Endothelial cell of hepatic sinusoid (primary cell): ENCODE data around the gene ENPP7.

Source experiments
- in situ Hi-C: cut with HindIII; loops from 2 replicates; pipeline ENCODE4 v1.10.0; 2017; ENCODE audit warnings: low sequenced_read_pairs

Gene ENPP7

GRCh38 chr17:79702550-79703236, 28.1 kb upstream of the ENPP7 start:
- in situ Hi-C loops = no loop called here

DNA sequence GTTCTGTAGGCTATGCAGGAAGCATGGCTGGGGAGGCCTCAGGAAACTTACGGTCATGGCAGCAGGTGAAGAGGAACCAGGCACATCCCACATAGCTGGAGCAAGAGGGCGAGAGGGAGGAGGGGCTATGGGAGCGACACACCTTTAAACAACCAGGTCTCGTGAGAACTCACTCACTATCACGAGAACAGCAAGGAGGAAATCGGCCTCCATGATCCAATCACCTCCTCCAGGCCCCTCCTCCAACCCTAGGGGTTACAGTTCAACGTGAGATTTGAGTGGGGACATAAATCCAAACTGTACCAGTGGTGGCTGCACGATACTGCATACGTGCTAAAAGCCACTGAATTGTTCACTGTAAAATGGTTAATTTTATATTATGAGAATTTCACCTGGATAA, 26.1 kb upstream of the ENPP7 start:
- in situ Hi-C loops = no loop called here

DNA sequence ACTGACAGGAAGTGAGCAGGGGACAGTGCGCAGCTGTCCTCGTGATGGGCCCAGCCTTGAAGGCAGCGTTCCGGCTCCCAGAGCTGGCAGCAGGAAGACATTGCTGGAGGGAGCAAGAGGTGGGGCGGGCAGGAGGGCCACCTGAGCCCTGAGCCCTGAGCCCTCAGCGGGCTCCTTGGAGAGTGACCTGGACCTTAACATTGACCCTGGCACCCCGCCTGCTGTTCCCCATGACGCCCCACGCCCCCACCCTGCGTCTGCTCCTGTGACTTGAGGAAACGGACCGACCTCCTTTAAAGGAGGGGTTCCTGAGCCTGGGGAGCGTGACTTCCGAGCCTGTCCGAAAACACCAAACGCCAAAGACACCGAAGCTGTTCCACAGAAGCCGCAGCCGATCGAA, 25.1 kb upstream of the ENPP7 start:
- in situ Hi-C loops = no loop called here

DNA sequence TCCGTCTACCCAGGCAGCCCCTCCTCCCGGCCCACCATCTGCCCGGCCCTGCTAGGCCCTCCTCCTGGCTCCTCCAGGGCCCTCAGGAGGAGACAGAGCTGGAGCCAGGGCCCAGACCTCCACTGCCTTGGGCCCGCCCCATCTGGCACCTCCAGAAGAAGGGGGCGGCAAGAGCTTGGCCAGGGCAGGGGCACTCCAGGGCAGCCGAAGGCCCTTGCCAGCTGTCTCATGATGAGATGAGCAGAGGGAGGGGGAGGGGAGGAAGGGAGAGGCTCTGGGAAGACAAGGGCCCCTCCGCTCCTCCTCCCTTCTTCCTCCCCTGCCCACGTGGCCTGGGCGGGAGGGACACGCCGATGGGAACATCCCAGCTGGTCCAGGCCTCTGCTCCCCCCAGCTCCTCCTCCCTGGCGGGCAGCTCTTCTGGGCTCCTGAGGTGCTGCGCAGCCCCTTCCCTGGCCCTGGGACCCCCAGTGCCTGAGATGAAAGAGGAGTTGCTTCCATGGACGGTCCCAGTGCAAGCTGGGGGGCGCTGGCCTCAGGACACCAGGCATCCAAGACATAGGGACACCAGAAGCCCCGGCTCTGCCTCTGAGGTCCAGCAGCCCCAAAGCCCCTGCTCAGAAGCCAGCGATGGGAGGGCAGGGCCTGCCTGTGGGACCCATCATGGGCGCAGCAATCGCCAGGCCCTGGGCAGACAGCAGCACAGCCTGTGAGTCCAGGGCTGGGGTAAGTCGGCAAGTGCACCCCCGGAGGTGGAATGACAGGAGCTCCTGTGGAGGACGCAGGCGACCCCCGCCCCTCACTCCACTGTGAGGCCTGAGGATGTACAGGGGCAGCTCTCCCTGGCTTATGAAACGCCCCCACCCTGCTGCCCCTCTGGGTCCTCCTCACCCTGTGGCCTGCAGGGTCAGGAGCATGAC, 23.6 kb upstream of the ENPP7 start:
- in situ Hi-C loops = no loop called here

DNA sequence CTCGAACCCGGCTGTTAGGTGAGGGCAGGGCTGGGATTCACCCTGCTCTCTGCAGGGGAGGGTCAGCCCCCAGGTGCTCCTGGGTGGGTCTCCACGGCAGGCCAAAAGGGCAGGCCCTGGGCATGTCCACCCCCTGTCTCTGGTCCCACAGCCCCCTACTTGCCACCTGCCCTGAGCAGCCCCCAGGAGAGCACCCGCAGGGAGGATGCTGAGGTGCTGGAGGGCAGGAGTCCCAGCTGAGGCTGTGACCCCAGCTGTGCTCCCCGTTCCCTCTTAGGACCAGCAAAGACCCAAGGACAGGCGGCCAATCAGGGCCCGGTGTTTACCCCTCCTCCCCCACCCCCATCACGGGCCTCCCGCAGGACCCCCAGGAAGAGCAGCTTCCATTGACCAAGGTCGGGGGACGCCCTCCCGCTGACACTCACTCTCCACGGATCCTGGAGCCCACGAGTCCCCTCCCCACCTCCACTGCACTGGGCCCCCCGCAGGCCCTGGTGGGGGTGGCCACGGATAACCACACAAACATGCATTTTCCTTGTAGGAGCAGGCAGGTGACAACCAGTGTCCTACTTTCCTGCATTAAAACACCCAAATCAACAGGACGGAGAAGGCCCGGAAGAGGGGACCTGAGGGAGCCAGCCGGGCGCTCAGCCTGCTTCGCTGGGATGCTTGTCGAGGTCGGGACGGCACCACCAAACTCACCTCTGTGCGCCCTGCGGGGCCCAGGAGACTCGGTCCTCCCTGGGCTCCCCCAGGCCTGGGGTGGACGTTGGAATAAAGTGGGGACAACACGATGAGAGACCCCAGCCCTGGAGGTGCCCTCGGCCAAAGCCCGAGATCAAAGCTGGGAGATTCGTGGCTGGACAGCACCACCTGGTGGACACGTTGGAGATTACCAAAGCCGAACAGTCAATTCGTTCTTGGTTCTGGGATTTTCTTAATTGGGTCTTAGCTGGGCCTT, 22.5 kb upstream of the ENPP7 start:
- in situ Hi-C loops = no loop called here

- in situ Hi-C loops = no loop called here
These were observed 18.9 kb upstream of the ENPP7 start for GRCh38 chr17:79711715-79712305.

- in situ Hi-C loops = no loop called here
These were observed 17.4 kb upstream of the ENPP7 start for GRCh38 chr17:79713391-79713790.

DNA sequence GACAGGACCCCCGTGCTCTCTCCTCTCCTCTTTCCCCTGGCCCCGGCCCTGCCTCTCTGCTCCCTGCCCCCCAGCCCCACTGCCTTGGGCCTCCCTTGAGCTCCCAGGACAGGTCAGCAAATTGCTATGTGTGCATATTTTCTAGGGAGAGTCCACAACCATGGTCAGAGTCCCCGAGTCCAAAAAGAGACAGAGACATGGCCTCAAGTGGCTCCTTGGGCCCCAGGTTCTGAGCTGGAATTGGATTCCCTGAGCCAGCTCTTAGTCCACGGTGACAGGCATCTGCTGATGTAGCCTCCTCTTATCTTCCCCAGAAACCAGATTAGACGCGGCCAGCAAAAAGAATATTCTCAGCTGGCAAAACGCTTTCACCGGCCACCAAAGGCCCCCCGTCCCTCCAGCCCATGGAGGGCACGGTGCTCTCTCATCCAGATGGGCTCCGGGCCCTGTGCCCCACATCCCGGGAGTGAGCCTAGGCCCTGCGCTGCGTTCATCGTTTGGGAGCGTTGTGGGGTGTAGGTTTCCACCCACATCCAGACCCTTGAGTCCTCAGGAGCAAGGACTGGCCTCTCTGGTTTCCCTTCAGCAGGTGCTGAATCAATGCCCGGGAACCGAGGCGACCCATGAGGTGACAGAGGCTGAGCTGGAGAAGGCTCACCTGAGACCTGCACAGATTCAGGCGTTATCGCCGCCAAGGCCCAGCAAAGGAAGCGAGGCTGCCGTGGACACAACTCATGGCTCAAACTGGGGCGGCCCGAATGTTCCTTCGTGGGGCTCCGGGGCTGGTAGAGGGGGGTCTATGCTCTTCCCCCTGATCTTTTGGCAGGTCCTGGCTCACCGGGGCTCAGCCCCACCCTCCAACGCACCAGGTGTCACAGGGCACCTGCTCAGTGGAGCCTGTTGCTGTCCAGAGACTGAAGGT, 16.3 kb upstream of the ENPP7 start:
- in situ Hi-C loops = no loop called here

- in situ Hi-C loops = no loop called here
These were observed 15.4 kb upstream of the ENPP7 start for GRCh38 chr17:79715098-79715942.

DNA sequence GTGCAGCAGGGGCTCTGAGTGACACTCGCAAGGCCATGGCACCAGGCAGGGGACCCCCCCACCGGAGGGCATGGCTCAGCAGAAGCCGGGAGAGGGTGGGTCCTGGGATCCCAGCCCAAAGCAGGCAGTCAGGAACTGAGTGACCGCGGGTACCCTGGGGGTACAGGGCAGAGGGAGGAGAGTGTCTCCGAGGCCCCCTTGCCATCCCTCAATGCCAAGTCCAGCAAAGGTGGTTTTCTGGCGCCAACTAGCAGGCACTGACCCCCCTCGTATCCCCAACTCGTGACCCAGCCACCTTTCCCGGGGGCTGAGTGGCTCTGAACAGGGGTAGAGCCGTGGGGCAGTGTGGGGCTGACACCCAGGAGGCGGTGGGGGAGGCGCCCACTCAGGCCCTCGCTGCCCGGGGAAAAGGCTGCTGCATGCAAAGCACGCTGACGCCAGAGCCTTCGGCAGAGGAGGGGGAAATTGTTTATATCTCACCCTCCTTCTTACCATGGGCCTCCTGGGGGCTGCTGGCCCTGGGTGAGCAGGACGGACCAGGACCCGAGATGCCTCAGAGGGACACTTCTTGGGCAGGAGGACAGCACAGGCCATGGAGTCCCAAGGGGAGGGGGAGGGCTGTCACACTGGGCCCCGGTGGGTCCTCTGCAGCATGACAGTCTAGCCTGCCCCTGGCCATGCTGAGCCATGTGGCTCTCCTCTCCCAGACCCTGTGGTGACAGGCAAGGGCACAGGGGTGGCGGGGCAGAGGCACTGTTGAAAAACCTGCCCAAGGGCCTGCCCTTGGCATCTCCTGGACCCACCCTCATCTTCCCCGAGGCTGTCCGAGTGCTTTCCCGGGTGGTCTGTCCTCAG, 14.6 kb upstream of the ENPP7 start:
- in situ Hi-C loops = no loop called here

DNA sequence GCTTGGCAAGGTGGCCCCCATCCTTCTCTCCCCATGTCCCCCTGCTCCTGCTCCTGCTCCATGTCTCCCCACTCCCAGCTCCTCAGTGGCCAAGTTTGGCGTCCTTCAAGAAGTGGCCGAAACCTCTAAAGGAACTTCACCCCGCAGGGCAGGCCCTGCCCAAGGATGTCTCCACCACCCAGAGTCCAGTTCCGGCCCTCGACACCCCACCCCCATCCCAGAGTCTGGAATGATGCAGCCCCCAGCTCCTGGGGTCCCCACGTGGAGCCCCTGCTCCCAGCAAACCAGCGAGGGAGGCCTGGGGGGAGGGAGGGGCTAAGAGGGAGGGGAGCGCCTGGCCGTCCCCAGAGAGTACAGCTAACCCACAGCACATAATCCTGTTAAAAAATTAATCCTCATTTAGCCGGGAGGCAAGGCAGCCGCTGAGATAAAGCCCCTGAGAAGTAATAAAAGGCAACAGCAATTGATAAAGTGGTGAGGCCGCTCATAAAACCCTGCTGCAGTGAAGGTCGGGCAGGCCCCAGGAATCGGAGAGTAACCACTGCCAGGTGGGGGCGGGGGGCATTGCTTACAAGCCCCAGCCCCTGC, 9.9 kb upstream of the ENPP7 start:
- in situ Hi-C loops = no loop called here

GRCh38 chr17:79721993-79722671, 8.6 kb upstream of the ENPP7 start:
- in situ Hi-C loops = no loop called here

- in situ Hi-C loops = no loop called here
These were observed 8.0 kb upstream of the ENPP7 start for GRCh38 chr17:79722787-79723186.

DNA sequence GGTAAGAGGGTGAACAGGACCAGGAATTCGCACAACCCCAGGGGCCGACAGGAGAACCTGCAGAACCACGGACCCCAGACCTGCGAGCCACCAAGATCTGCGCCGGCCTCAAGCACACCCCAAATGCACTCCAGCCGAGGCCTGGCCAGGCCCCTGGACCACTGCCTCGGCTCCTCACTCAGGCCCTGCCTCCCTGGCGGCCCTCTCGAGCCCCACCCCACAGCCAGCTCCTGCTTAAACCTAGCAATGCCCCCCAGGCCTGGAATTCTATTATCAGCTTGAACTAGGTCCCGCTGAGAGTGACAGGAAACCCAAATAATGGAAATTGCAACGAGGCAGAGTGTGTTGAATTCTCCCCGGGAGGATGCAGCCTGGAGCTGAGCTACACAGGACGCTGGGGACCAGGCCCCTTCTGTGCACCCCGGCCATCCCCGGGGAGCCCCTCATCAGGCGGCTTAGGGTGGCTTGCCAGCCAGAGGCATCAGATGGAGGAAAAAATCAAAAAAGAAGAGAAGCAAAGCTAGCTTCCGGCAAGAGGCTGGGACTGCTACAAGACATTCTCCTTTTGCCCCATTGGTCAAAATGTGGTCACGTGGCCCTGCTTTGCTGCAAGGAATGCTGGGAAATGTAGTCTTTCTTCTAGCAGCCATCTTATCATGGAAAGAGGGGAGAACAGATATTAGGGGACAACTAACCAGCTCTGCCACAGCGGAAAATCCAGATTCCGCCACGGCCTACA, 2.4 kb upstream of the ENPP7 start:
- in situ Hi-C loops = no loop called here

- in situ Hi-C loops = no loop called here
These were observed 1.8 kb upstream of the ENPP7 start for GRCh38 chr17:79728908-79729471.

GRCh38 chr17:79729761-79730160, 982 bp upstream of the ENPP7 start:
- in situ Hi-C loops = no loop called here
